Ascending aorta (tissue), 2 donors: ENCODE results near the gene WDR82. TPM values are rescaled to one million over a fixed set of nuclear protein-coding genes. Genes with fewer than 3 reads are reported as not detected.

Source experiments
- DNase-seq, 2 donors: peaks; one replicate each; pipeline ENCODE4 v3.0.0-alpha.2; 2019; ENCODE audit warnings: low spot score in 2 of 2
- H3K27ac ChIP-seq, 2 donors: fragments of 200-600 bp; sonication (generic); one replicate each; pipeline ENCODE4 v1.5.1; 2016 to 2017; ENCODE audit warnings: mild to moderate bottlenecking in 1 of 2
- H3K27me3 ChIP-seq: fragments of 200-600 bp; sonication (generic); one replicate; pipeline ENCODE4 v1.5.1; 2017
- H3K36me3 ChIP-seq, 2 donors: fragments of 200-600 bp; sonication (generic); one replicate each; pipeline ENCODE4 v1.5.1; 2016
- H3K4me1 ChIP-seq, 2 donors: fragments of 200-600 bp; sonication (generic); one replicate each; pipeline ENCODE4 v1.5.1; 2016 to 2017; ENCODE audit warnings: mild to moderate bottlenecking in 1 of 2
- H3K4me3 ChIP-seq, 2 donors: fragments of 200-600 bp; sonication (generic); one replicate each; pipeline ENCODE4 v1.5.1; 2016 to 2017; ENCODE audit warnings: mild to moderate bottlenecking in 1 of 2
- H3K9me3 ChIP-seq, 2 donors: fragments of 200-600 bp; sonication (generic); one replicate each; pipeline ENCODE4 v1.5.1; 2016
- intact Hi-C: fragments of 100-400 bp; cut with DNase I; formaldehyde crosslinking; loops from one replicate; pipeline ENCODE4 v1.15.1; 2023
- total RNA-seq: library from RNA; depleted of rRNA; stranded (reverse); fragments of >200 nt; gene quantifications from one replicate; pipeline ENCODE4 v1.1.0, GENCODE V29; 2016
- TF ChIP-seq, protein P1 (sequence below), 3 experiments: fragments of 200-600 bp in 2 of 3; fragments of 450-650 bp in 1 of 3; sonication (generic) in 2 of 3; IDR thresholded peaks; one replicate each; pipeline ENCODE4 v1.5.1; 2016 to 2019; ENCODE audit warnings: antibody characterized with exemption in 3 of 3, mild to moderate bottlenecking in 1 of 3, moderate library complexity in 1 of 3

The WDR82 gene
- total RNA-seq, 1 donor from 2014 or later = 42.0 TPM

GRCh38 chr3:52238761-52239701 lies 39.4 kb downstream of the WDR82 start, which contains the start of gene TWF2:
Gene TWF2, minus strand, starts transcription at chr3:52239158. Its CDS starts 142 bp downstream, at chr3:52239016.
- Histone ChIP-seq H3K9me3 (no peaks in the 10 kb centered on the region), H3K27ac (peak within 1 kb of the TSS; percentile 88 to 89), H3K4me3 (peak within 1 kb of the TSS; percentile 90 to 99), H3K27me3 (no peaks in the 10 kb centered on the region), H3K36me3 (peaks cover 0 to 8% of the 10 kb centered on the region in 2 donors), H3K4me1 (peaks cover 9 to 32% of the 10 kb centered on the region in 2 donors)
- DNase-seq = peak in 1 of 2 donors; percentile 90
- intact Hi-C loops = loop anchor here (2.0 to 10.0 kb wide), 4 partner anchors 40 to 166 kb away; partner anchors contain the start of genes GLYCTK, POC1A and WDR82
- TF ChIP-seq, protein P1, sequence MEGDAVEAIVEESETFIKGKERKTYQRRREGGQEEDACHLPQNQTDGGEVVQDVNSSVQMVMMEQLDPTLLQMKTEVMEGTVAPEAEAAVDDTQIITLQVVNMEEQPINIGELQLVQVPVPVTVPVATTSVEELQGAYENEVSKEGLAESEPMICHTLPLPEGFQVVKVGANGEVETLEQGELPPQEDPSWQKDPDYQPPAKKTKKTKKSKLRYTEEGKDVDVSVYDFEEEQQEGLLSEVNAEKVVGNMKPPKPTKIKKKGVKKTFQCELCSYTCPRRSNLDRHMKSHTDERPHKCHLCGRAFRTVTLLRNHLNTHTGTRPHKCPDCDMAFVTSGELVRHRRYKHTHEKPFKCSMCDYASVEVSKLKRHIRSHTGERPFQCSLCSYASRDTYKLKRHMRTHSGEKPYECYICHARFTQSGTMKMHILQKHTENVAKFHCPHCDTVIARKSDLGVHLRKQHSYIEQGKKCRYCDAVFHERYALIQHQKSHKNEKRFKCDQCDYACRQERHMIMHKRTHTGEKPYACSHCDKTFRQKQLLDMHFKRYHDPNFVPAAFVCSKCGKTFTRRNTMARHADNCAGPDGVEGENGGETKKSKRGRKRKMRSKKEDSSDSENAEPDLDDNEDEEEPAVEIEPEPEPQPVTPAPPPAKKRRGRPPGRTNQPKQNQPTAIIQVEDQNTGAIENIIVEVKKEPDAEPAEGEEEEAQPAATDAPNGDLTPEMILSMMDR (IDR thresholded peaks at IDR 0.05) = peak in 2 of 3 experiments; percentile 47 to 55

DNA sequence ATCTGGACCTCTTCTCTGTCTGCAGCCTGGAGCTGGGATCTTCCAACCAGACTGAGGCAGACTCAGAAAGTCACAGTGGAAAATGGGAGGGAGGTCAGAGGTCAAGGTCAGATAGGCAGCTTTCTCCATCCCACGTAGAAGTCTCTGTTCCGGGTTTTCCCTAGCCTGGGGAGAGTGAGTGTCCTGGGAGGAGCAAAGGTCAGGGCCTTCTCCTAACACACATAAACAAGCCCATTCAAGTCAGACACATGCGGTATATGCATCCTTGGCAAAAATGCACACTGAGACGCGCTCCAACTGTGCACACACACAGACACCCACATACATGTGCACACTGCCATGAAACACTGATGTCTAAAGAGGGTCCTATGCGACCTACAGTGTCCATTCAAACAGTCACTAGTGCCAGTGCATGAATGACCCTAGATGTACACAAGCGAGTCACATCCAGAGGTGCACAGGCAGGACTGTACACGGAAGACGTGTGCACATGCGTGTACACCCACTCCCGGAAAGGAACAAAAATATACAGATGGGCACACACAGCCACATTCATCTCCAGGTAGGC lies 40.2 kb downstream of the WDR82 start:
- H3K36me3 ChIP-seq = peaks cover 0 to 8% of the 10 kb centered on the region in 2 donors
- H3K4me3 ChIP-seq = peak overlapping the region; percentile 90 to 99
- TF ChIP-seq, protein P1 (IDR thresholded peaks at IDR 0.05) = no peak
- no peak for DNase-seq
- peak overlapping the region; percentile 88 to 89 for H3K27ac ChIP-seq
- no peaks in the 10 kb centered on the region for H3K9me3 ChIP-seq
- H3K27me3 ChIP-seq = no peaks in the 10 kb centered on the region
- intact Hi-C loops = loop anchor here (2.0 to 10.0 kb wide), 4 partner anchors 41 to 167 kb away; partner anchors contain the start of genes GLYCTK, POC1A and WDR82
- H3K4me1 ChIP-seq = peaks cover 9 to 32% of the 10 kb centered on the region in 2 donors

GRCh38 chr3:52237657-52238172 lies 40.7 kb downstream of the WDR82 start:
- Histone ChIP-seq H3K27me3 (no peaks in the 10 kb centered on the region), H3K36me3 (peaks cover 0 to 8% of the 10 kb centered on the region in 2 donors), H3K4me1 (peaks cover 9 to 32% of the 10 kb centered on the region in 2 donors), H3K4me3 (peak overlapping the region; percentile 90 to 99), H3K27ac (peak overlapping the region; percentile 68 to 89), H3K9me3 (no peaks in the 10 kb centered on the region)
- TF ChIP-seq, protein P1 (IDR thresholded peaks at IDR 0.05) = peak in 1 of 3 experiments; percentile 22
- DNase-seq = peak; percentile 57 to 93
- intact Hi-C loops = loop anchor here (2.0 to 10.0 kb wide), 4 partner anchors 41 to 167 kb away; partner anchors contain the start of genes GLYCTK, POC1A and WDR82

DNA sequence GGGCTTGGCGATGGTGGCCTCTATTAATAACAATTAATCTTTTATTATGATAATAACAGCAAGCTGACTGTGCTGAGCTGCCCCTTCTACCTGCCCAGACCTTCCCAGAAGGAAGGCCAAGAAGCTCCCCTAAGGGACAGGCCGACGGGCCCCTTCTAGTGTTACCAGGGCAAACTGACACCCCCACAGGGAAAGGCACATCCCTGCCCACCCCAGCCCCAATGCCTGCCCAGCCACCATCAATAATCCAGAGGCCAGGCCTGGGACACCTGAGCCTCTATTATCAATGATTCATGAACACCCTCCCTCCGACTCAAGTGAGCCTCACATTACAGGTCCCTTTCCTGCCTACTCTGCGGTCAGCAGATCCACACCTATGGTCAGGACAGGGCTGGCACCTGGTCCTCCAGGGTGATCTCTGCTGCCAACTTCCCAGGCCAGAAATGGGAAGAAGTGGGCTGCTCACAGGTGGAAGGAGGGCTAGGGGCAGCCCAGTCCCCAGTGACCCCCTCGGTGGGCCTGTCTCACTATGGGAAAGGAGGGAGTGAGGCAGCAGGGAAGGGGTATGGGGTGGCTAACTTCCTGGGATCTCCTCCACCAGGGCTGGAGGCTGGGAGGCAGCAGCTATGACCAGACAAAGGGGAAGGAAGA lies 41.3 kb downstream of the WDR82 start:
- H3K27me3 ChIP-seq = no peaks in the 10 kb centered on the region
- intact Hi-C loops = loop anchor here (5.0 to 10.0 kb wide), 2 partner anchors 85 to 168 kb away; partner anchors contain the start of gene POC1A
- DNase-seq = no peak
- peak overlapping the region; percentile 68 to 89 for H3K27ac ChIP-seq
- peaks cover 9 to 32% of the 10 kb centered on the region in 2 donors for H3K4me1 ChIP-seq
- peak overlapping the region; percentile 90 to 99 for H3K4me3 ChIP-seq
- peaks cover 5 to 13% of the 10 kb centered on the region in 2 donors for H3K36me3 ChIP-seq
- TF ChIP-seq, protein P1 (IDR thresholded peaks at IDR 0.05) = no peak
- H3K9me3 ChIP-seq = no peaks in the 10 kb centered on the region

- peak overlapping the region; percentile 68 to 89 for H3K27ac ChIP-seq
- peaks cover 9 to 32% of the 10 kb centered on the region in 2 donors for H3K4me1 ChIP-seq
- TF ChIP-seq, protein P1 (IDR thresholded peaks at IDR 0.05) = no peak
- peaks cover 5 to 20% of the 10 kb centered on the region in 2 donors for H3K36me3 ChIP-seq
- no peaks in the 10 kb centered on the region for H3K9me3 ChIP-seq
- intact Hi-C loops = loop anchor here (5.0 to 10.0 kb wide), 2 partner anchors 84 to 168 kb away; partner anchors contain the start of gene POC1A
- DNase-seq = no peak
- H3K27me3 ChIP-seq = no peaks in the 10 kb centered on the region
- no peak overlapping the region for H3K4me3 ChIP-seq
Measured at GRCh38 chr3:52236424-52236886, 42.0 kb downstream of the WDR82 start.
